ENCODE data around the gene USP2.

USP2 gene

GRCh38 chr11:119381181-119381988 is at the start of gene USP2:
TSS of gene USP2 (minus strand) at chr11:119381690. CDS start at chr11:119373480, 8,210 bp downstream.
- peak; percentile 92 to 95 (median 94) for DNase-seq

GRCh38 chr11:119427279-119427678 is 45.8 kb upstream of the USP2 start:
- no peak for DNase-seq

GRCh38 chr11:119426142-119426541 is 44.7 kb upstream of the USP2 start:
- DNase-seq, result no peak

- DNase-seq, result no peak
Measured at GRCh38 chr11:119424775-119425174, 43.3 kb upstream of the USP2 start.

- DNase-seq, result no peak
Measured at GRCh38 chr11:119424276-119424675, 42.8 kb upstream of the USP2 start.

- DNase-seq, result no peak
Measured at GRCh38 chr11:119423509-119424254, 42.2 kb upstream of the USP2 start.

- no peak for DNase-seq
Measured at GRCh38 chr11:119422809-119423508, 41.5 kb upstream of the USP2 start, which contains the start of gene THY1. TSS of gene THY1 (minus strand) at chr11:119423172. CDS start at chr11:119420905, 2,267 bp downstream.

- no peak for DNase-seq
Measured at GRCh38 chr11:119421941-119422808, 40.7 kb upstream of the USP2 start.

- DNase-seq, result no peak
Measured at GRCh38 chr11:119421351-119421750, 39.9 kb upstream of the USP2 start.

GRCh38 chr11:119420631-119421030 is 39.1 kb upstream of the USP2 start:
- DNase-seq, result no peak

GRCh38 chr11:119419834-119420492 is 38.5 kb upstream of the USP2 start:
- no peak for DNase-seq

- DNase-seq, result no peak
Measured at GRCh38 chr11:119419246-119419645, 37.8 kb upstream of the USP2 start.

- DNase-seq, result no peak
Measured at GRCh38 chr11:119418759-119419158, 37.3 kb upstream of the USP2 start.

GRCh38 chr11:119417726-119418540 is 36.4 kb upstream of the USP2 start:
- no peak for DNase-seq

- DNase-seq, result no peak
Measured at GRCh38 chr11:119416606-119417580, 35.4 kb upstream of the USP2 start.

- DNase-seq, result no peak
Measured at GRCh38 chr11:119415966-119416365, 34.5 kb upstream of the USP2 start.

- no peak for DNase-seq
Measured at GRCh38 chr11:119415517-119415916, 34.0 kb upstream of the USP2 start.

- DNase-seq, result no peak
Measured at GRCh38 chr11:119414734-119415133, 33.2 kb upstream of the USP2 start.

GRCh38 chr11:119414321-119414720 is 32.8 kb upstream of the USP2 start:
- no peak for DNase-seq

- DNase-seq, result no peak
Measured at GRCh38 chr11:119412072-119412471, 30.6 kb upstream of the USP2 start.
